ENCODE measurements around the gene RNU1-2.
"Not testable (repeated sequence)": the region's sequence is repeated elsewhere in the genome, so short reads cannot be mapped to it uniquely, and the experiment has no call there.

- TF ChIP-seq CTCF (conservative IDR thresholded peaks at IDR 0.05; ENCODE audit: low read depth, low read length); EZH2 (IDR thresholded peaks at IDR 0.05; ENCODE audit: borderline replicate concordance, low read depth, low read length, poor library complexity, severe bottlenecking): not testable (repeated sequence)
These were observed 16.3 kb downstream of the RNU1-2 start for GRCh38 chr1:16911851-16912721.
